ENCODE results near the gene SORBS1.

Gene SORBS1

DNA sequence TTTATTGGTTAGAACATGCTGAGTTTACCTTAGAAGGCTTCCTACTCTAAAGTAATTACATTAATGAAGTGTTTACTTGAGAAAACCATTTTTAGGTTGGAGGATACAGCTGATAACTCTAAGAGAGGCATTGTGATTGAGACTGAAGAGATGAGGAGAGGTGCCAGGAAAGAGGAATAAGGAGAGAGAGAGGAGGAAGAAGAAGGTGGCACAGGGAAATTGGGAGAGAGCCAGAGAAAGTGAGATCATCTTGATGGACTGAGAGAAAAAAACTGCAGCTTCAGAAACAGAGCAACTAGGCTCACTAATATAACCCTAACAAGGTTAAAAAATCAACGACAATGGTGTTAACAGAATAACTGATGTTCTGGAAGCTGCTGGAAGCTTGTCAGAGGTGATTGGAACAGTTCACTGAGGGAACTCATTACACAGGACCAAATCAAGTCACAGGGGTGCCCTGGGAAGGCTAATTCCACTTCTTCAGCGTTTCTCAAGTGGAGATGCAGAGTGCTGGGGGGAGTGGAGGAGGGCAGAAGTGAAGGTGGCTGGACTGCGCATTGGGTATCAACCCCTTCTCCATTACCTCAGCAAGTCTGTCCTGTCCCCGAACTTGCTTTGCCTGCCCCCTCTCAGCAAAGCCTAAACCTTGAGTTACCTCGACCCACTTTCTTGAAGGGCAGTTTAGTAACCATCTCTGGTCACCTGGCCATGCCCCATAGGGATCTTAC lies 6.9 kb upstream of the SORBS1 start:
- no peaks in the 10 kb centered on the region for H4K20me1 ChIP-seq (ENCODE audit: insufficient read depth, low read length)
- H3K36me3 ChIP-seq (replicated peaks; ENCODE audit: insufficient read depth, low read length): no peaks in the 10 kb centered on the region
- no peak overlapping the region for H3K4me3 ChIP-seq (ENCODE audit: low read length)
- H3K4me1 ChIP-seq (ENCODE audit: low read length): no peaks in the 10 kb centered on the region
- no peaks in the 10 kb centered on the region for H3F3A ChIP-seq (ENCODE audit: insufficient read depth, low read length)
- no peak overlapping the region for H3K27ac ChIP-seq (ENCODE audit: low read length)
- TF ChIP-seq, protein P1, sequence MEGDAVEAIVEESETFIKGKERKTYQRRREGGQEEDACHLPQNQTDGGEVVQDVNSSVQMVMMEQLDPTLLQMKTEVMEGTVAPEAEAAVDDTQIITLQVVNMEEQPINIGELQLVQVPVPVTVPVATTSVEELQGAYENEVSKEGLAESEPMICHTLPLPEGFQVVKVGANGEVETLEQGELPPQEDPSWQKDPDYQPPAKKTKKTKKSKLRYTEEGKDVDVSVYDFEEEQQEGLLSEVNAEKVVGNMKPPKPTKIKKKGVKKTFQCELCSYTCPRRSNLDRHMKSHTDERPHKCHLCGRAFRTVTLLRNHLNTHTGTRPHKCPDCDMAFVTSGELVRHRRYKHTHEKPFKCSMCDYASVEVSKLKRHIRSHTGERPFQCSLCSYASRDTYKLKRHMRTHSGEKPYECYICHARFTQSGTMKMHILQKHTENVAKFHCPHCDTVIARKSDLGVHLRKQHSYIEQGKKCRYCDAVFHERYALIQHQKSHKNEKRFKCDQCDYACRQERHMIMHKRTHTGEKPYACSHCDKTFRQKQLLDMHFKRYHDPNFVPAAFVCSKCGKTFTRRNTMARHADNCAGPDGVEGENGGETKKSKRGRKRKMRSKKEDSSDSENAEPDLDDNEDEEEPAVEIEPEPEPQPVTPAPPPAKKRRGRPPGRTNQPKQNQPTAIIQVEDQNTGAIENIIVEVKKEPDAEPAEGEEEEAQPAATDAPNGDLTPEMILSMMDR (IDR thresholded peaks at IDR 0.05; ENCODE audit: low read length): no peak
- TF ChIP-seq EZH2 (optimal IDR thresholded peaks at IDR 0.05; ENCODE audit: low read depth, low read length) (no peak), EZH2phosphoT487 (IDR thresholded peaks at IDR 0.05; ENCODE audit: low read length) (no peak)
- H3K9ac ChIP-seq (ENCODE audit: low read length): no peak overlapping the region
- H3K79me2 ChIP-seq (ENCODE audit: low read length): no peaks in the 10 kb centered on the region
- H3K4me2 ChIP-seq (ENCODE audit: low read depth, low read length): no peak overlapping the region
- H3K9me3 ChIP-seq (replicated peaks; ENCODE audit: insufficient read depth, low read length): no peaks in the 10 kb centered on the region
- DNase-seq: no peak
- H3K27me3 ChIP-seq (replicated peaks; ENCODE audit: insufficient read depth, low read length): no peaks in the 10 kb centered on the region
- H3K9me2 ChIP-seq (replicated peaks; ENCODE audit: insufficient read depth, low read length): no peaks in the 10 kb centered on the region
- H2AFZ ChIP-seq (ENCODE audit: low read length): no peak overlapping the region

GRCh38 chr10:95566136-95566535 lies 5.0 kb upstream of the SORBS1 start:
- Histone ChIP-seq H3K4me2 (ENCODE audit: low read depth, low read length) (no peak overlapping the region), H3K36me3 (replicated peaks; ENCODE audit: insufficient read depth, low read length) (no peaks in the 10 kb centered on the region), H3K27me3 (replicated peaks; ENCODE audit: insufficient read depth, low read length) (no peaks in the 10 kb centered on the region), H3K9me2 (replicated peaks; ENCODE audit: insufficient read depth, low read length) (no peaks in the 10 kb centered on the region), H3F3A (ENCODE audit: insufficient read depth, low read length) (no peaks in the 10 kb centered on the region), H3K4me3 (ENCODE audit: low read length) (no peak overlapping the region), H3K4me1 (ENCODE audit: low read length) (0 out of 2 replicates have a peak, but pooled peaks cover 4% of the 10 kb centered on the region), H4K20me1 (ENCODE audit: insufficient read depth, low read length) (no peaks in the 10 kb centered on the region), H3K9me3 (replicated peaks; ENCODE audit: insufficient read depth, low read length) (no peaks in the 10 kb centered on the region), H2AFZ (ENCODE audit: low read length) (no peak overlapping the region), H3K27ac (ENCODE audit: low read length) (no peak overlapping the region), H3K79me2 (ENCODE audit: low read length) (no peaks in the 10 kb centered on the region), H3K9ac (ENCODE audit: low read length) (no peak overlapping the region)
- DNase-seq: no peak
- TF ChIP-seq EZH2phosphoT487 (IDR thresholded peaks at IDR 0.05; ENCODE audit: low read length) (no peak), EZH2 (optimal IDR thresholded peaks at IDR 0.05; ENCODE audit: low read depth, low read length) (no peak)
- TF ChIP-seq, protein P1 (IDR thresholded peaks at IDR 0.05; ENCODE audit: low read length): no peak

DNA sequence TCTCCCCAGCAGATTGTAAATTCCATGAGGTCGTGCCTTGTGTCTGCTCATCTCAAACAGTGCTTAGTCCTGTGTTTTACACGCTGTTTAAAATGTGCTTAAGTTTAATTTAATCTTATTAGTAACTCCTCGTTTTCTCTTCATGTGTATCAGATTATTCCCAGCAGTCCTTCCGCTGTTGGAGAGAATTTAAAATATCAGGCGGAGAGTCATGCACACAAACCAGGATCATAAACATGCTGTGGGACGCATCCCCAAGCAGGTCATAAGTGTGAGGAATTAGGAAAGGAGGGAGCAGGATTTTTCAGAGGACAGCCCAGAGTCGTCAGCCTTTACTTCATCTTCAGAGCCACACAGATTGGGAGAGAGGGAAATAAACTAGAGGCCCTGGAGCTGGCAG lies 4.2 kb upstream of the SORBS1 start:
- Histone ChIP-seq H3K4me2 (ENCODE audit: low read depth, low read length) (no peak overlapping the region), H3K4me3 (ENCODE audit: low read length) (no peak overlapping the region), H3K79me2 (ENCODE audit: low read length) (no peaks in the 10 kb centered on the region), H4K20me1 (ENCODE audit: insufficient read depth, low read length) (no peaks in the 10 kb centered on the region), H3K4me1 (ENCODE audit: low read length) (0 out of 2 replicates have a peak, but pooled peaks cover 5% of the 10 kb centered on the region), H3K36me3 (replicated peaks; ENCODE audit: insufficient read depth, low read length) (no peaks in the 10 kb centered on the region), H3K9ac (ENCODE audit: low read length) (no peak overlapping the region), H2AFZ (ENCODE audit: low read length) (no peak overlapping the region), H3K27me3 (replicated peaks; ENCODE audit: insufficient read depth, low read length) (no peaks in the 10 kb centered on the region), H3K9me3 (replicated peaks; ENCODE audit: insufficient read depth, low read length) (no peaks in the 10 kb centered on the region), H3F3A (ENCODE audit: insufficient read depth, low read length) (0 out of 2 replicates have a peak, but pooled peaks cover 3% of the 10 kb centered on the region), H3K9me2 (replicated peaks; ENCODE audit: insufficient read depth, low read length) (no peaks in the 10 kb centered on the region), H3K27ac (ENCODE audit: low read length) (no peak overlapping the region)
- DNase-seq: no peak
- no peak for TF ChIP-seq EZH2 (optimal IDR thresholded peaks at IDR 0.05; ENCODE audit: low read depth, low read length)

- TF ChIP-seq EZH2 (optimal IDR thresholded peaks at IDR 0.05; ENCODE audit: low read depth, low read length) (no peak), EZH2phosphoT487 (IDR thresholded peaks at IDR 0.05; ENCODE audit: low read length) (no peak)
- TF ChIP-seq, protein P1 (IDR thresholded peaks at IDR 0.05; ENCODE audit: low read length): no peak
- DNase-seq: no peak
- H3K9me3 ChIP-seq (replicated peaks; ENCODE audit: insufficient read depth, low read length): no peaks in the 10 kb centered on the region
- H2AFZ ChIP-seq (ENCODE audit: low read length): no peak overlapping the region
- H4K20me1 ChIP-seq (ENCODE audit: insufficient read depth, low read length): no peaks in the 10 kb centered on the region
- no peaks in the 10 kb centered on the region for H3K27me3 ChIP-seq (replicated peaks; ENCODE audit: insufficient read depth, low read length)
- H3K36me3 ChIP-seq (replicated peaks; ENCODE audit: insufficient read depth, low read length): no peaks in the 10 kb centered on the region
- H3K4me1 ChIP-seq (ENCODE audit: low read length): 0 out of 2 replicates have a peak, but pooled peaks cover 9% of the 10 kb centered on the region
- H3F3A ChIP-seq (ENCODE audit: insufficient read depth, low read length): 0 out of 2 replicates have a peak, but pooled peaks cover 3% of the 10 kb centered on the region
- no peaks in the 10 kb centered on the region for H3K9me2 ChIP-seq (replicated peaks; ENCODE audit: insufficient read depth, low read length)
- no peak overlapping the region for H3K4me2 ChIP-seq (ENCODE audit: low read depth, low read length)
- H3K79me2 ChIP-seq (ENCODE audit: low read length): no peaks in the 10 kb centered on the region
- no peak overlapping the region for H3K9ac ChIP-seq (ENCODE audit: low read length)
- H3K4me3 ChIP-seq (ENCODE audit: low read length): no peak overlapping the region
- no peak overlapping the region for H3K27ac ChIP-seq (ENCODE audit: low read length)
These were observed 3.1 kb upstream of the SORBS1 start for GRCh38 chr10:95564291-95564690.
